Effector memory CD4-positive, alpha-beta T cell (primary cell): ENCODE data around the gene ZNF557.
"Not testable (repeated sequence)": the region's sequence is repeated elsewhere in the genome, so short reads cannot be mapped to it uniquely, and the experiment has no call there.

Experiments
- DNase-seq, 3 donors: peaks; one replicate each; pipeline ENCODE4 v3.0.0-alpha.2; 2020
- H3K27ac ChIP-seq: 2 replicates; pipeline ENCODE4 v1.7.0; 2013; ENCODE audit warnings: mild to moderate bottlenecking, low read length, moderate library complexity; ENCODE audit not compliant: insufficient read depth, poor library complexity, severe bottlenecking
- H3K27me3 ChIP-seq: replicated peaks from 2 replicates; pipeline ENCODE4 v1.7.0; 2013; ENCODE audit warnings: mild to moderate bottlenecking, low read length; ENCODE audit not compliant: insufficient read depth, control insufficient read depth, poor library complexity, severe bottlenecking
- H3K36me3 ChIP-seq: 2 replicates; pipeline ENCODE4 v1.7.0; 2013; ENCODE audit warnings: mild to moderate bottlenecking, low read length, moderate library complexity; ENCODE audit not compliant: control insufficient read depth, insufficient read depth
- H3K4me1 ChIP-seq: 2 replicates; pipeline ENCODE4 v1.7.0; 2013; ENCODE audit warnings: low read length, mild to moderate bottlenecking; ENCODE audit not compliant: control insufficient read depth, insufficient read depth, poor library complexity, severe bottlenecking
- H3K4me3 ChIP-seq: 2 replicates; pipeline ENCODE4 v1.7.0; 2013; ENCODE audit warnings: low read length, low read depth, mild to moderate bottlenecking; ENCODE audit not compliant: insufficient read depth, poor library complexity, severe bottlenecking
- H3K9me3 ChIP-seq: 2 replicates; pipeline ENCODE4 v1.7.0; 2013; ENCODE audit warnings: mild to moderate bottlenecking, low read length, moderate library complexity; ENCODE audit not compliant: control insufficient read depth
- total RNA-seq, 3 donors: gene quantifications; one replicate each; lab custom pipeline; 2026; lab: John Stamatoyannopoulos, UW

ZNF557 gene
- total RNA-seq = 27.1 to 34.3 (median 27.5) reads per million in 3 donors

DNA sequence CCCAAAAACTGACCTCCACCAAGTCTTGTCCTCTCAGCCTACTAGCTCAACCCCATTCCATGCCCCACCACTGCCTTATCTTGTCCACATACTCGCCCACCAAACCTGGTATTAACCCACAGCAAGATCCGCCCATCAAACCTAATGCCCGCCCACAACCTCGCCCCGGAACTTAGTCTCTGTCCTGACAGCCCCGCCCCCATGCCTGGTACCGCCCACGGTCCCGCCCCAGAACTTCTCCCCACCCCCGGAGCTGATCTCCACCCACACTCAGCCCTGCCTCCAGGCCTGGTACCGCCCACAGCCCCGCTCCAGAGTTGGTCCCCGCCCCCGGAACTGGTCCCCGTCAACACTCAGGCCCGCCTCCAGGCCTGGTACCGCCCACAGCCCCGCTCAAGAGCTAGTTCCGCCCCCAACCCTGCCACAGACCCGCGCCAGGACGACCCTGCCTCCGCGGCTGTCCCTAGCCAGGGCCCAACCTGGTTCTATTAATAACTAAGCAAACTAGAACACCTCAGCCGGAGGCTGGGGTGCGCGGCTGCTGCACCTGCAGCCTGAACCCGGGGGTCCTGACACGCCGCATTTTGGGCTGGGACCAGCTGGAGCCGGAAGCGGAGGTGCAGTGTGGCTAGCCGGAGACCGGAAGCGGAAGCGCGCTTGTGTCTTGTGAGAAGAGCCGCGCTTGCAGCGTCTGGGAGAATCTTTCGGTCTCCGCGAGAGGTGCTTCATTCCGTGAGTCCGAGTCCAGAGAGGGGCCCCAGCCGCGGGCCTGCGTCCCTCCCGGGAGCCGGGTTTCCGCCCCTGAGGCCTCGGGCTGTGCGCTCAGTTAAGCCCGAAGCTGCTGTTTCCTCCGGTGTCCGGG, at the start of gene ZNF557:
ZNF557 (plus strand) TSS at position 662 of the 862 bp plus-strand sequence. CDS start 5,372 bp downstream, outside the sequence.
- Histone ChIP-seq H3K27me3 (no peaks in the 10 kb centered on the region), H3K9me3 (no peaks in the 10 kb centered on the region), H3K27ac (peak within 1 kb of the TSS; percentile 90), H3K4me3 (peak within 1 kb of the TSS; percentile 97), H3K4me1 (peaks cover 9% of the 10 kb centered on the region), H3K36me3 (peaks cover 27% of the 10 kb centered on the region)
- DNase-seq = peak; percentile 97 to 99 (median 98)

- not testable (repeated sequence) for H3K9me3 ChIP-seq, H3K36me3 ChIP-seq, H3K4me1 ChIP-seq, DNase-seq, H3K27me3 ChIP-seq, H3K4me3 ChIP-seq, H3K27ac ChIP-seq
These were observed 48.2 kb upstream of the ZNF557 start, which contains the start of gene MBD3L2B for GRCh38 chr19:7021331-7021730. TSS of gene MBD3L2B (minus strand) at chr19:7021431. CDS start at chr19:7021397, 34 bp downstream.

DNA sequence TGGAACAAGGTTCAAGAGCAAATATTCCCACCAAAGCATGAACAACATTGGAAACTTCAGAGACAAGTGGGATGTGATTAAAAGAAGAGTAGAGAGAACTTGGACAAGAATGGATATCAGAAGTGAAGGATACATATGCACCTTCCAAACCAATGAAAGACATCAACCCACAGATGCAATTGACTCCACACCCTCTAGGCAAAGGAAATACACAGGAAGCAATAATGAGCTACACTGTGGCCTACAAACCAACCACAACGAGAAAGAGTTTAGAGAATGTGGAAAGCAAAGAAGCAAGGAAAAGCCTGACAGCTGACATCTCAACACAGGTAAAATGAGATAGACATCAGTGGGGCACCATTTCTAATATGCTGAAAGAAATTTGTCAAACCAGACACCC, 40.7 kb upstream of the ZNF557 start:
- not testable (repeated sequence) for H3K4me3 ChIP-seq, H3K9me3 ChIP-seq, H3K27me3 ChIP-seq, H3K36me3 ChIP-seq, DNase-seq, H3K27ac ChIP-seq, H3K4me1 ChIP-seq

DNA sequence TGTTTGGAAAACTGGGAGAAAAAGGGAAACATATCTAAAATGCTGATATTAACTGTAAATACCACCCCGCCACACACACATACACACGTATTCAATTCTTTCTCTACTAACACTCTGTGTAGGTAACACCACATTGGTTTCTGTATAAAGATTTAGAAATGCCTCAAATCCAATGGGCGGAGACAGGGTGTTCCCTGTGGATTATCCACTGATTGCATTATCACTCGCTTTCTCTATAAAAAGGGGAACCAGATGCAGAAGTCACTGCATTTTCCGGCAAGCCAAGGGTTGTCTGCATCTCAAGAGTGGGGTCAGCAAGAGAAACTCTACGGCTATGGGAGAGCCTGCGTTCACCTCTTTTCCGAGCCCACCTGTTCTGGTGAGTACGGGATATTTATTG, 39.2 kb upstream of the ZNF557 start, which contains the start of gene MBD3L5:
MBD3L5 (plus strand) TSS at position 301 of the 400 bp plus-strand sequence; CDS start at position 335, 34 bp downstream.
- H3K4me1 ChIP-seq, H3K36me3 ChIP-seq, H3K27ac ChIP-seq, DNase-seq, H3K9me3 ChIP-seq, H3K27me3 ChIP-seq, H3K4me3 ChIP-seq: not testable (repeated sequence)

DNA sequence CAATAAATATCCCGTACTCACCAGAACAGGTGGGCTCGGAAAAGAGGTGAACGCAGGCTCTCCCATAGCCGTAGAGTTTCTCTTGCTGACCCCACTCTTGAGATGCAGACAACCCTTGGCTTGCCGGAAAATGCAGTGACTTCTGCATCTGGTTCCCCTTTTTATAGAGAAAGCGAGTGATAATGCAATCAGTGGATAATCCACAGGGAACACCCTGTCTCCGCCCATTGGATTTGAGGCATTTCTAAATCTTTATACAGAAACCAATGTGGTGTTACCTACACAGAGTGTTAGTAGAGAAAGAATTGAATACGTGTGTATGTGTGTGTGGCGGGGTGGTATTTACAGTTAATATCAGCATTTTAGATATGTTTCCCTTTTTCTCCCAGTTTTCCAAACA, 29.4 kb upstream of the ZNF557 start, which contains the start of gene MBD3L4:
MBD3L4 (minus strand) TSS at position 101 of the 400 bp plus-strand sequence; CDS start at position 66, 35 bp downstream.
- not testable (repeated sequence) for H3K4me1 ChIP-seq, DNase-seq, H3K9me3 ChIP-seq, H3K4me3 ChIP-seq, H3K36me3 ChIP-seq, H3K27ac ChIP-seq, H3K27me3 ChIP-seq

- H3K27ac ChIP-seq, H3K9me3 ChIP-seq, H3K4me3 ChIP-seq: not testable (repeated sequence)
These were observed 27.9 kb upstream of the ZNF557 start for GRCh38 chr19:7041563-7041962.

DNA sequence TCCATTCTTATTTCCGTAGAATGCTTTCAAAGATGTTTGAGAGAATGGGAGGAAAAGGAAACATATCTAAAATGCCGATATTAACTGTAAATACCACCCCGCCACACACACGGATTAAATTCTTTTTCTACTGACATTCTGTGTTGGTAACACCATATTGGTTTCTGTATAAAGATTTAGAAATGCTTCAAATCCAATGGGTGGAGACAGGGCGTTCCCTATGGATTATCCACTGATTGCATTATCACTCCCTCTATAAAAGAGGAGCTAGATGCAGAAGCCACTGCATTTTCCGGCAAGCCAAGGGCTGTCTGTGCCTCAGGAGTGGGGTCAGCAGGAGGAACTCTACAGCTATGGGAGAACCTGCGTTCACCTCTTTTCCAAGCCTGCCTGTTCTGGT, 20.5 kb upstream of the ZNF557 start, which contains the start of gene MBD3L2:
MBD3L2 (plus strand) TSS at position 301 of the 400 bp plus-strand sequence; CDS start at position 354, 53 bp downstream.
- H3K4me1 ChIP-seq, H3K27ac ChIP-seq, H3K9me3 ChIP-seq, H3K4me3 ChIP-seq, H3K36me3 ChIP-seq, H3K27me3 ChIP-seq, DNase-seq: not testable (repeated sequence)

More at GRCh38 chr19:7041563-7041962, 27.9 kb upstream of the ZNF557 start:
- DNase-seq, H3K27me3 ChIP-seq, H3K36me3 ChIP-seq, H3K4me1 ChIP-seq: not testable (repeated sequence)

DNA sequence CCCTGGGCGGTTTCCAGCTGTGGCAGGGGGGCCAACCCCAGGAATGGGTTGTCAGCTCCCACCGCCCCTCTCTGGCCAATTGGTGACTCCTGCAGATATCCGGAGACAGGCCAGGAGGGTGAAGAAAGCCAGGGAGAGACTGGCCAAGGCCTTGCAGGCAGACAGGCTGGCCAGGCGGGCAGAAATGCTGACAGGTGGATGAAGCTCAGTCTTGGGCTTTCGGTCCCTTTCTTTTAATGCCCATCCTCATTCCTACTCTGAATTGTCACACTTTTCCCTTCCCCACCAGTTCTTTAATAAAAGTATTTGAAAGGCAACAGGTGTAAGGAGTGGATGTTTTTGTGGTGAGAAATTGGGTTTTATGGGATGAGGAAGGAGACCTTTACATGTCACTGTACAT, 18.1 kb upstream of the ZNF557 start:
- not testable (repeated sequence) for H3K27ac ChIP-seq, DNase-seq, H3K4me3 ChIP-seq, H3K36me3 ChIP-seq, H3K4me1 ChIP-seq, H3K27me3 ChIP-seq, H3K9me3 ChIP-seq

GRCh38 chr19:7052896-7053295, 16.6 kb upstream of the ZNF557 start:
- not testable (repeated sequence) for H3K27ac ChIP-seq, DNase-seq, H3K4me1 ChIP-seq, H3K27me3 ChIP-seq, H3K4me3 ChIP-seq, H3K9me3 ChIP-seq, H3K36me3 ChIP-seq
